ENCODE results near the gene BTBD6. TPM values are rescaled to one million over a fixed set of nuclear protein-coding genes. Genes with fewer than 3 reads are reported as not detected.
A peak's percentile ranks its signal among the peaks of the same experiment; 100 is the strongest.

Gene BTBD6
- total RNA-seq, 1 donor: 42.7 TPM

DNA sequence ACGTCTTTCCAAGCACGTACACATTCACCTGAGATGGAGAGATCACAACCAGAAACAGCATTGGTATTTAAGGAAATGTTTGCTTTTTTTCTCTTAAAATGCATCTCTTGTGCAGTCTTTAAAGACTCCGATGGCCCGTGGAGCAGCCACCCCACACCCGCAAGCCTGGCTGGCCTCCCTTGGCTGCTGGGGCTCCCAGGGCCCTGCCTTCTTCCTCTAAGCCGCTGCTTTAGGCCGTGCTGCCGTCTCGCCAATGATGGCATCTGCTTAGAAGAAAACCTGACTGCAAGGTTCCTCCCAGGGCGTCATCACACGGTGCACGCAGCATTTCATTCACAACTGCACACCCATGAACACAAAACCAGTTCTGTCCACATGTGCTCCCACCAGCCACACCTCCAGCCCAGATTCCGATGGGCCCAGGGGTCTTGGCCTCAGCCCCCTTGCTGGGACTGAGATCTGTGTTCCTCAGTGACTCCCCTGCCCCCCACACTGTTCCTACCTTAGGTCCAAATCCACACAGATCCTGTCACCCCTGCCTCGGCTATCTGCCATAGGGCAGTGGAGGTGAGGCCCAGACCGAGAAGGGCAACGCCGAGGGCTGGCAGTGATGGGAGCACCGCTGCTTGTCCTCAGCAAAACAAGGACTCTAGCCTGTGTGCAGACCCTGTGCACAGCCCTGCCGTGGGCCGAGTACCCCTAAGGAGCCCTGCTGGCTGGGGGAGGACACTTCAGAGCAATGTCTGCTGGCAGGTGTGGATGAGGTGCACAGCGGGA, 4.4 kb downstream of the BTBD6 start:
- TF ChIP-seq, protein P1, sequence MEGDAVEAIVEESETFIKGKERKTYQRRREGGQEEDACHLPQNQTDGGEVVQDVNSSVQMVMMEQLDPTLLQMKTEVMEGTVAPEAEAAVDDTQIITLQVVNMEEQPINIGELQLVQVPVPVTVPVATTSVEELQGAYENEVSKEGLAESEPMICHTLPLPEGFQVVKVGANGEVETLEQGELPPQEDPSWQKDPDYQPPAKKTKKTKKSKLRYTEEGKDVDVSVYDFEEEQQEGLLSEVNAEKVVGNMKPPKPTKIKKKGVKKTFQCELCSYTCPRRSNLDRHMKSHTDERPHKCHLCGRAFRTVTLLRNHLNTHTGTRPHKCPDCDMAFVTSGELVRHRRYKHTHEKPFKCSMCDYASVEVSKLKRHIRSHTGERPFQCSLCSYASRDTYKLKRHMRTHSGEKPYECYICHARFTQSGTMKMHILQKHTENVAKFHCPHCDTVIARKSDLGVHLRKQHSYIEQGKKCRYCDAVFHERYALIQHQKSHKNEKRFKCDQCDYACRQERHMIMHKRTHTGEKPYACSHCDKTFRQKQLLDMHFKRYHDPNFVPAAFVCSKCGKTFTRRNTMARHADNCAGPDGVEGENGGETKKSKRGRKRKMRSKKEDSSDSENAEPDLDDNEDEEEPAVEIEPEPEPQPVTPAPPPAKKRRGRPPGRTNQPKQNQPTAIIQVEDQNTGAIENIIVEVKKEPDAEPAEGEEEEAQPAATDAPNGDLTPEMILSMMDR (IDR thresholded peaks at IDR 0.05; ENCODE audit: insufficient read depth, low read depth, low read length): no peak
- no peak overlapping the region for H3K4me3 ChIP-seq (ENCODE audit: low read depth, low read length)
- DNase-seq (ENCODE audit: low read depth): no peak

DNA sequence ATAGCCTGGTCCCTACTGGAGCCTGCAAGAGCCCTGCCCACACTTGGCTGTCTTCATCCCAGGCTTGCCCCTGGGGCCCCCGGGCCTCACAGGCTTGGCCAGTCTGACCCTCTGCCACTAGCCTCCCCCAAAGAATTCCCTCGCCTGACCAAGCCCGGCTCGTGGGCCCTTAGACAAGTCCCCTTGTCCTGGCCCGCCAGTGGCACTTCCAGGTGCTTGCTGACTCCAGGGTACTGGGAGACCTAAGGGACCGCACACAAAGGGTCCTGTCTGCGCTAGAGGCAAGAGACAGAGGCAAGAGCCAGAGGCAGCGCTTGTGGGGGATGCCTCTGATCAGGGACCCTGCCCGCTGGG, 5.0 kb downstream of the BTBD6 start:
- no peak for DNase-seq (ENCODE audit: low read depth)
- no peak overlapping the region for H3K4me3 ChIP-seq (ENCODE audit: low read depth, low read length)
- TF ChIP-seq, protein P1 (IDR thresholded peaks at IDR 0.05; ENCODE audit: insufficient read depth, low read depth, low read length): no peak

DNA sequence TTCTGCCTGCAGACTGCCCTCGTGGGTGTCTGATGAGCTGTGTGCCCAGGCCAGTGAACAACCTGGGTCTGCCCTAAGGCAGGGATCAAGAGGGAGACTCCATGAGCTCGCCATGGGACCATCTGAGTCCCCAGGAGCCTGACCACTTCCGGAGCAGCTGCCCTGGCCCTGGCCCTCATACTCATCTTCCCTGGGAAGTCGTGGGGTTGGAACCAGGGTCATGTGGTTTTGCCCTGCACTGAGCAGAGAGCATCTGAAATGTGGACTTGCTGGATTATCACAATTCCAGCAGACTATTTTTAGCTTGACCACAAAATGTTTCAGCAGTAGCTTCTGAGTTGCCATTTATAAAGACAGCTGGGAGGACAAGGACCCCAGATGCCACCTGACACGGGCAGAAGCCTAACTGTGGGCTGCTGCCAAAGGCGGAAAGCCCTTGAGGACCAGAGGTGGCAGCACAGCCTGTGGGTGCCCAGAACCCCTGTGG, 6.7 kb downstream of the BTBD6 start:
- TF ChIP-seq, protein P1 (IDR thresholded peaks at IDR 0.05; ENCODE audit: insufficient read depth, low read depth, low read length): no peak
- no peak overlapping the region for H3K4me3 ChIP-seq (ENCODE audit: low read depth, low read length)
- peak; percentile 63 for DNase-seq (ENCODE audit: low read depth)

DNA sequence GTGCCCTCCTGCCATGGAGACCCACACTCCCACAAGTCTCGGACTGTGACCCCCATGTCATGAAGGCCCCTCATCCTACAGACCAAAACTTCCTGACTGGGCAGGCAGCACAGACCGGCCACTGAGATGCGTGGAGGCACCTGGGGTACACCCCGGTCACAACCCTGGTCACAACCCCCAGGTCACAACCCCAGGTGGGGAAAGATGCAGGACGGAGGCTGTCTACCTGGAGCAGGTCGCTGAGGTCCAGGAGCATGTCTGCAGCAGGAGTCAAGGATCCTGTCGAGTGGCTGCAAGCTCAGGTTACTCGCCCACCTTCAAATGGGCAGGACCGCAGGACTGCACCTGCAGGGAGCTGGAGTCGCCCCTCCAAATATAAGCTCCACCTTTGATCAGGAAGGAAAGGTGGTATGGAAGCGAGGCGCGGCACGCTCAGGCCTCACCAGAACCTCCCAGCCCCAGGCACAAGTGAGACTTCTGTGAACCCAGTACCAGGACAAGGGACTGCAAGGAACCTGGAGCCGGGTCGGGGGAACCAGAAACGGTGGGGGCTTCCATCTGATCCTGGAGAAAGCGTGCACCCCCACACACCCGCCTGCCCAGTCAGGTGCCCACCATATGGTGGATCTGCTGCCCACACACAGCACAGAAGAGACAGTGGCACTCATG, 8.1 kb downstream of the BTBD6 start:
- no peak overlapping the region for H3K4me3 ChIP-seq (ENCODE audit: low read depth, low read length)
- TF ChIP-seq, protein P1 (IDR thresholded peaks at IDR 0.05; ENCODE audit: insufficient read depth, low read depth, low read length): no peak
- DNase-seq (ENCODE audit: low read depth): no peak

DNA sequence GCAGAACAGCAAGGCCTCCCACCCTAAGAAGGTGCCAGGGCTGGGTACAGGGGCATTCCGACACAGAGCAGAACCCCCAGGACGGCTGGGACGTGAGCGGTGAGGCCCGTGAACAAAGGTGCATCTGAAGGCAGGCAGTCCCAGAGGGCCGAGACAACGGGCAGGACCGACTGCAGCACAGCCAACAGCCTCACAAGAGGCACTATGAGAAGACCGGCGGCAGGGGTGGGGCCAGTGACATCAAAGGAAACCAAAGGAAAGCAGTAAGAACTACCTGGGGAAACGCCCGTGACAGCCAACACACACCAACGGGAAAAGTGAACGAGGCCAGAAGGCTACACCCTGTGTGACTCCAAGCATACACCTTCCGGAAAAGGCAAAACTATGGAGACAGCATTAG, 9.1 kb downstream of the BTBD6 start:
- no peak for DNase-seq (ENCODE audit: low read depth)
- no peak overlapping the region for H3K4me3 ChIP-seq (ENCODE audit: low read depth, low read length)
- TF ChIP-seq, protein P1 (IDR thresholded peaks at IDR 0.05; ENCODE audit: insufficient read depth, low read depth, low read length): no peak

DNA sequence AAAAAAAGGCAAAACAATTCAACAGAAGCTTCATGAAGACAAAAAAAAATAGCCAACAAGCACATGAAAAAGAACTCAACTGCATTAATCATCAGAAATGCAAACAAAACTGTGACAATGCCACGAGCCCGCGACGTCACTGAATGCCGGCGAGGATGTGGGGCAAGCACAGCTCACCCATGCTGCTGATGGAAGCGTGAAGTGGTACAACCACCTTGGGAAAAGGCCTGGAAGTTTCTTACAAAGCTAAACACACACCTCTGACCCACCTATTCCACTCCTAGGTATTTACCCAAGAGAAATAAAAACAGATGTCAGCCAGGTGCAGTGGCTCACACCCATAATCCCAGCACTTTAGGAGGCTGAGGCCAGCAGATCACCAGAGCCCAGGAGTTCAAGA, 10.5 kb downstream of the BTBD6 start:
- no peak overlapping the region for H3K4me3 ChIP-seq (ENCODE audit: low read depth, low read length)
- TF ChIP-seq, protein P1 (IDR thresholded peaks at IDR 0.05; ENCODE audit: insufficient read depth, low read depth, low read length): no peak
- peak; percentile 10 for DNase-seq (ENCODE audit: low read depth)

All from fibroblast of villous mesenchyme (primary cell).